ENCODE results near the gene KLRK1. TPM values are rescaled to one million over a fixed set of nuclear protein-coding genes. Genes with fewer than 3 reads are reported as not detected.

KLRK1 gene
- polyA plus RNA-seq, 1 donor from 2014 or later: 14.9 TPM

GRCh38 chr12:10358969-10359368, 30.9 kb downstream of the KLRK1 start:
- no peaks in the 10 kb centered on the region for H3K36me3 ChIP-seq (ENCODE audit: insufficient read depth, low read length)
- no peak overlapping the region for H2AFZ ChIP-seq (ENCODE audit: low read depth, low read length)
- H3K27ac ChIP-seq (ENCODE audit: low read length): no peak overlapping the region
- TF ChIP-seq EZH2 (IDR thresholded peaks at IDR 0.05; ENCODE audit: borderline replicate concordance, insufficient read depth, low read length, poor library complexity, severe bottlenecking) (no peak), SMC3 (conservative IDR thresholded peaks at IDR 0.05; ENCODE audit: poor library complexity) (no peak), RAD21 (conservative IDR thresholded peaks at IDR 0.05) (no peak), POLR2AphosphoS5 (IDR thresholded peaks at IDR 0.05) (no peak), TAF1 (IDR thresholded peaks at IDR 0.05; ENCODE audit: low read depth) (no peak), EP300 (conservative IDR thresholded peaks at IDR 0.05; ENCODE audit: poor library complexity, severe bottlenecking) (no peak)
- no peaks in the 10 kb centered on the region for H3K9me2 ChIP-seq (ENCODE audit: insufficient read depth, low read length)
- no peaks in the 10 kb centered on the region for H3K79me2 ChIP-seq (replicated peaks; ENCODE audit: insufficient read depth, low read length)
- no peak overlapping the region for H3K9ac ChIP-seq (ENCODE audit: low read length)
- no peaks in the 10 kb centered on the region for H3K9me3 ChIP-seq (ENCODE audit: low read length)
- H3K4me3 ChIP-seq (ENCODE audit: low read length): no peak overlapping the region
- no peaks in the 10 kb centered on the region for H3F3A ChIP-seq (ENCODE audit: insufficient read depth, low read length, poor library complexity, severe bottlenecking)
- H3K4me2 ChIP-seq (ENCODE audit: low read length): no peak overlapping the region
- no peaks in the 10 kb centered on the region for H4K20me1 ChIP-seq (ENCODE audit: insufficient read depth)
- no peaks in the 10 kb centered on the region for H3K27me3 ChIP-seq (ENCODE audit: insufficient read depth, low read depth, low read length)

GRCh38 chr12:10358131-10358530, 31.7 kb downstream of the KLRK1 start:
- Histone ChIP-seq H3F3A (ENCODE audit: insufficient read depth, low read length, poor library complexity, severe bottlenecking) (no peaks in the 10 kb centered on the region), H3K9me2 (ENCODE audit: insufficient read depth, low read length) (no peaks in the 10 kb centered on the region), H3K9ac (ENCODE audit: low read length) (no peak overlapping the region), H3K27me3 (ENCODE audit: insufficient read depth, low read depth, low read length) (no peaks in the 10 kb centered on the region), H3K4me2 (ENCODE audit: low read length) (no peak overlapping the region), H2AFZ (ENCODE audit: low read depth, low read length) (no peak overlapping the region), H3K27ac (ENCODE audit: low read length) (no peak overlapping the region), H3K9me3 (ENCODE audit: low read length) (no peaks in the 10 kb centered on the region), H3K4me3 (ENCODE audit: low read length) (no peak overlapping the region), H4K20me1 (ENCODE audit: insufficient read depth) (no peaks in the 10 kb centered on the region), H3K36me3 (ENCODE audit: insufficient read depth, low read length) (no peaks in the 10 kb centered on the region), H3K79me2 (replicated peaks; ENCODE audit: insufficient read depth, low read length) (no peaks in the 10 kb centered on the region)
- no peak for TF ChIP-seq POLR2AphosphoS5 (IDR thresholded peaks at IDR 0.05)
- no peak for TF ChIP-seq RAD21 (conservative IDR thresholded peaks at IDR 0.05)

GRCh38 chr12:10354502-10354901, 35.3 kb downstream of the KLRK1 start:
- no peaks in the 10 kb centered on the region for H4K20me1 ChIP-seq (ENCODE audit: insufficient read depth)
- no peak for TF ChIP-seq RAD21 (conservative IDR thresholded peaks at IDR 0.05)
- no peak for TF ChIP-seq POLR2AphosphoS5 (IDR thresholded peaks at IDR 0.05)
- TF ChIP-seq MXI1 (conservative IDR thresholded peaks at IDR 0.05; ENCODE audit: poor library complexity, severe bottlenecking): no peak
- TF ChIP-seq EP300 (conservative IDR thresholded peaks at IDR 0.05; ENCODE audit: poor library complexity, severe bottlenecking): no peak
- no peak for TF ChIP-seq SMC3 (conservative IDR thresholded peaks at IDR 0.05; ENCODE audit: poor library complexity)
- TF ChIP-seq REST (IDR thresholded peaks at IDR 0.05; ENCODE audit: borderline replicate concordance): no peak
- no peak for TF ChIP-seq CTCF (IDR thresholded peaks at IDR 0.05; ENCODE audit: poor library complexity, severe bottlenecking)
- TF ChIP-seq TAF1 (IDR thresholded peaks at IDR 0.05; ENCODE audit: low read depth): no peak
- TF ChIP-seq EZH2 (IDR thresholded peaks at IDR 0.05; ENCODE audit: borderline replicate concordance, insufficient read depth, low read length, poor library complexity, severe bottlenecking): no peak
- H2AFZ ChIP-seq (ENCODE audit: low read depth, low read length): no peak overlapping the region
- no peak overlapping the region for H3K27ac ChIP-seq (ENCODE audit: low read length)
- H3K9me2 ChIP-seq (ENCODE audit: insufficient read depth, low read length): no peaks in the 10 kb centered on the region
- H3K9me3 ChIP-seq (ENCODE audit: low read length): no peaks in the 10 kb centered on the region
- no peaks in the 10 kb centered on the region for H3K36me3 ChIP-seq (ENCODE audit: insufficient read depth, low read length)
- no peaks in the 10 kb centered on the region for H3F3A ChIP-seq (ENCODE audit: insufficient read depth, low read length, poor library complexity, severe bottlenecking)
- H3K79me2 ChIP-seq (replicated peaks; ENCODE audit: insufficient read depth, low read length): no peaks in the 10 kb centered on the region
- no peaks in the 10 kb centered on the region for H3K27me3 ChIP-seq (ENCODE audit: insufficient read depth, low read depth, low read length)
- H3K4me2 ChIP-seq (ENCODE audit: low read length): no peak overlapping the region
- no peak overlapping the region for H3K4me3 ChIP-seq (ENCODE audit: low read length)
- H3K9ac ChIP-seq (ENCODE audit: low read length): no peak overlapping the region

Data from neural cell (in vitro differentiated cells).